Vagina (tissue), 2 donors: ENCODE measurements around the gene PTPRM. TPM values are rescaled to one million over a fixed set of nuclear protein-coding genes. Genes with fewer than 3 reads are reported as not detected.

Source experiments
- DNase-seq, 2 donors: peaks; one replicate each; pipeline ENCODE4 v3.0.0-alpha.2; 2017; ENCODE audit errors: extremely low spot score in 2 of 2
- H3K27ac ChIP-seq: fragments of 200-600 bp; sonication (generic); one replicate; pipeline ENCODE4 v1.5.1; 2019
- H3K27me3 ChIP-seq: fragments of 200-600 bp; sonication (generic); one replicate; pipeline ENCODE4 v1.5.1; 2019
- H3K36me3 ChIP-seq, 2 donors: fragments of 200-600 bp; sonication (generic); one replicate each; pipeline ENCODE4 v1.5.1; 2017 to 2019
- H3K4me1 ChIP-seq: fragments of 200-600 bp; sonication (generic); one replicate; pipeline ENCODE4 v1.5.1; 2019
- H3K4me3 ChIP-seq, 2 donors: fragments of 200-600 bp; sonication (generic); 1 replicate in 1 of 2; 2 replicates in 1 of 2; pipeline ENCODE4 v1.5.1; 2016 to 2019
- H3K9me3 ChIP-seq: fragments of 200-600 bp; sonication (generic); one replicate; pipeline ENCODE4 v1.5.1; 2019
- CTCF ChIP-seq, 3 experiments: fragments of 450-650 bp in 2 of 3; fragments of 200-600 bp in 1 of 3; sonication (generic) in 1 of 3; IDR thresholded peaks; one replicate each; pipeline ENCODE4 v1.5.1; 2017 to 2019; ENCODE audit warnings: antibody characterized with exemption in 3 of 3, mild to moderate bottlenecking in 2 of 3, moderate library complexity in 2 of 3
- POLR2A ChIP-seq, 2 donors: fragments of 450-650 bp; IDR thresholded peaks; one replicate each; pipeline ENCODE4 v1.6.1; 2017; ENCODE audit warnings: antibody characterized with exemption in 2 of 2, mild to moderate bottlenecking in 2 of 2, moderate library complexity in 2 of 2
- POLR2AphosphoS5 ChIP-seq, 2 donors: sonication (generic); formaldehyde crosslinking; IDR thresholded peaks; one replicate each; pipeline ENCODE4 v1.9.0; 2017; ENCODE audit warnings: antibody characterized with exemption in 2 of 2, mild to moderate bottlenecking in 2 of 2, low read depth in 1 of 2; ENCODE audit not compliant: insufficient read depth in 1 of 2
- intact Hi-C: fragments of 100-400 bp; cut with DNase I; formaldehyde crosslinking; loops from one replicate; pipeline ENCODE4 v1.15.1; 2023
- total RNA-seq: library from RNA; depleted of rRNA; stranded (reverse); fragments of >200 nt; gene quantifications from one replicate; pipeline ENCODE4 v1.2.3, GENCODE V29; 2016

Gene PTPRM
- total RNA-seq, 1 donor from 2014 or later, result 60.2 TPM

- no peak for DNase-seq
- H3K4me3 ChIP-seq, result no peak overlapping the region
- H3K27ac ChIP-seq, result no peak overlapping the region
- H3K4me1 ChIP-seq, result no peaks in the 10 kb centered on the region
- H3K27me3 ChIP-seq, result no peaks in the 10 kb centered on the region
- H3K9me3 ChIP-seq, result no peaks in the 10 kb centered on the region
- intact Hi-C loops, result no loop called here
- TF ChIP-seq CTCF (IDR thresholded peaks at IDR 0.05) (no peak), POLR2AphosphoS5 (IDR thresholded peaks at IDR 0.05; ENCODE audit: insufficient read depth in 1 of 2, low read depth in 1 of 2) (no peak), POLR2A (IDR thresholded peaks at IDR 0.05) (no peak)
- H3K36me3 ChIP-seq, result no peaks in the 10 kb centered on the region
Measured at GRCh38 chr18:7633171-7633570, 66.1 kb downstream of the PTPRM start.

- Histone ChIP-seq H3K27me3 (no peaks in the 10 kb centered on the region), H3K4me1 (no peaks in the 10 kb centered on the region), H3K4me3 (no peak overlapping the region), H3K9me3 (no peaks in the 10 kb centered on the region), H3K27ac (no peak overlapping the region), H3K36me3 (no peaks in the 10 kb centered on the region)
- no peak for DNase-seq
- TF ChIP-seq CTCF (IDR thresholded peaks at IDR 0.05) (no peak), POLR2AphosphoS5 (IDR thresholded peaks at IDR 0.05; ENCODE audit: insufficient read depth in 1 of 2, low read depth in 1 of 2) (no peak), POLR2A (IDR thresholded peaks at IDR 0.05) (no peak)
- intact Hi-C loops, result no loop called here
Measured at GRCh38 chr18:7635948-7636347, 68.8 kb downstream of the PTPRM start.

- TF ChIP-seq POLR2AphosphoS5 (IDR thresholded peaks at IDR 0.05; ENCODE audit: insufficient read depth in 1 of 2, low read depth in 1 of 2) (no peak), CTCF (IDR thresholded peaks at IDR 0.05) (no peak)
- Histone ChIP-seq H3K27ac (no peak overlapping the region), H3K4me3 (no peak overlapping the region), H3K27me3 (no peaks in the 10 kb centered on the region), H3K9me3 (no peaks in the 10 kb centered on the region), H3K36me3 (no peaks in the 10 kb centered on the region), H3K4me1 (no peaks in the 10 kb centered on the region)
- intact Hi-C loops, result no loop called here
- DNase-seq, result no peak
Measured at GRCh38 chr18:7637269-7637668, 70.2 kb downstream of the PTPRM start.

GRCh38 chr18:7638321-7638720 is 71.2 kb downstream of the PTPRM start:
- H3K4me1 ChIP-seq, result no peaks in the 10 kb centered on the region
- H3K27ac ChIP-seq, result no peak overlapping the region
- TF ChIP-seq CTCF (IDR thresholded peaks at IDR 0.05), result no peak
- no peak for TF ChIP-seq POLR2AphosphoS5 (IDR thresholded peaks at IDR 0.05; ENCODE audit: insufficient read depth in 1 of 2, low read depth in 1 of 2)
- no peak for TF ChIP-seq POLR2A (IDR thresholded peaks at IDR 0.05)
- no peaks in the 10 kb centered on the region for H3K9me3 ChIP-seq
- no peaks in the 10 kb centered on the region for H3K27me3 ChIP-seq
- no peak for DNase-seq
- no peaks in the 10 kb centered on the region for H3K36me3 ChIP-seq
- H3K4me3 ChIP-seq, result no peak overlapping the region
- intact Hi-C loops, result no loop called here

GRCh38 chr18:7641813-7642212 is 74.7 kb downstream of the PTPRM start:
- no peak overlapping the region for H3K4me3 ChIP-seq
- no peaks in the 10 kb centered on the region for H3K36me3 ChIP-seq
- intact Hi-C loops, result no loop called here
- no peak for TF ChIP-seq CTCF (IDR thresholded peaks at IDR 0.05)
- TF ChIP-seq POLR2A (IDR thresholded peaks at IDR 0.05), result no peak
- no peak for TF ChIP-seq POLR2AphosphoS5 (IDR thresholded peaks at IDR 0.05; ENCODE audit: insufficient read depth in 1 of 2, low read depth in 1 of 2)
- H3K4me1 ChIP-seq, result no peaks in the 10 kb centered on the region
- no peaks in the 10 kb centered on the region for H3K27me3 ChIP-seq
- H3K9me3 ChIP-seq, result no peaks in the 10 kb centered on the region
- H3K27ac ChIP-seq, result no peak overlapping the region
- no peak for DNase-seq
